Neural cell (in vitro differentiated cells): ENCODE data around the gene SLC29A3.

ENCODE experiments used
- POLR2AphosphoS5 ChIP-seq: IDR thresholded peaks from 2 replicates; pipeline ENCODE4 v1.6.1; 2012
- TF ChIP-seq, protein P1 (sequence below): fragments of 450-650 bp; IDR thresholded peaks from 2 replicates; pipeline ENCODE4 v1.5.1; 2014; ENCODE audit warnings: antibody characterized with exemption, mild to moderate bottlenecking, moderate library complexity; ENCODE audit not compliant: poor library complexity, severe bottlenecking

DNA sequence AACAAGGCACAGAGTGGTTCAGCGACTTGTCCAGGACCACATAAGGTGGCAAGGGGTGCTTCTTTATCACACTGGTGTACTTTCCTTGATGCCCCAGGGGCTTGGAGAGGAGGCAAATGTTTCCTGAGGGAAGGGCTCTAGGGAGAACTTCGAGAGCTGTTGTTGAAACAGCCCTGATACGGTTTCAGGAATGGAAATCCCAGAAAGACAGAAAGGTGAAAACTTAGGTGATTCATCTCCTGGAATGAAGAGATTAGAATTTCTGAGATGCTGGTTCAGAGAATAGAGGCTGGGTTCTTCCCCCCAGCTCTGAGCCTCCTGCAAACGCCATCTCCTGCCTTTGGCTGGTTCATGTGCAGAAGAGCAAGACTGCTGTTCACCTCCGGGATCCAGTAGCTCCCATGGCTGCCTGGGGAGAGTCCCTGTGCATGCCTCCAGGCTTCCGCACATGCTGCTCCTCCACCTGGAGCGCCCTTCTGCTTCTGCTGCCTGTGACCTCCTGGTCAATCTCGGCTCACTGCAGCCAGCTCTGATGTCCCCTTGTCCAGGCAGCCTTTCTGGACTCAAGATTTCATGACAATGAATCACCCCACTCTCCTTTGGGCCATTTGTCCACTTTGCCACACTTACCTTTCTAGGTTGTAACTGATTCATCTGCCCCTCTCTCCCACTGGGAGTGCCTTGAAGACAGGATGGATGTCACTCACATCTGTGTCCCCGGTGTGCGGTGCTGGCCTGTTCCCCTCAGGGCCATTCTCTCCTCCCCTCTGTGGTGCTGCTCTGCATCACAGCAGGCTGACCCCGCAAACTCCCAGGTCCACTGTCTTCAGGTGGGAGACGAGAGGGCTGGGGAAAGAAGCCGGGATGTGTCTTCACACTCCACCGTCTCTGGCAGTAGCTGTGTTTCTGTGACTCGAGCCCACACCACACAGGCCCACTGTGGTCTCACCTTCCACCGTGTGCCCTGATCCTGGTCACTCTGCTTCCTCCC, 74.0 kb downstream of the SLC29A3 start:
- TF ChIP-seq, protein P1, sequence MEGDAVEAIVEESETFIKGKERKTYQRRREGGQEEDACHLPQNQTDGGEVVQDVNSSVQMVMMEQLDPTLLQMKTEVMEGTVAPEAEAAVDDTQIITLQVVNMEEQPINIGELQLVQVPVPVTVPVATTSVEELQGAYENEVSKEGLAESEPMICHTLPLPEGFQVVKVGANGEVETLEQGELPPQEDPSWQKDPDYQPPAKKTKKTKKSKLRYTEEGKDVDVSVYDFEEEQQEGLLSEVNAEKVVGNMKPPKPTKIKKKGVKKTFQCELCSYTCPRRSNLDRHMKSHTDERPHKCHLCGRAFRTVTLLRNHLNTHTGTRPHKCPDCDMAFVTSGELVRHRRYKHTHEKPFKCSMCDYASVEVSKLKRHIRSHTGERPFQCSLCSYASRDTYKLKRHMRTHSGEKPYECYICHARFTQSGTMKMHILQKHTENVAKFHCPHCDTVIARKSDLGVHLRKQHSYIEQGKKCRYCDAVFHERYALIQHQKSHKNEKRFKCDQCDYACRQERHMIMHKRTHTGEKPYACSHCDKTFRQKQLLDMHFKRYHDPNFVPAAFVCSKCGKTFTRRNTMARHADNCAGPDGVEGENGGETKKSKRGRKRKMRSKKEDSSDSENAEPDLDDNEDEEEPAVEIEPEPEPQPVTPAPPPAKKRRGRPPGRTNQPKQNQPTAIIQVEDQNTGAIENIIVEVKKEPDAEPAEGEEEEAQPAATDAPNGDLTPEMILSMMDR = no peak
- TF ChIP-seq POLR2AphosphoS5 = no peak
